OCI-LY7 (cell line): ENCODE data around the gene ZBED4.

ENCODE experiments used
- EZH2phosphoT487 ChIP-seq: fragments of 200-600 bp; sonication (generic); IDR thresholded peaks from 2 replicates; pipeline ENCODE4 v1.6.1; 2018; ENCODE audit warnings: low read depth, borderline replicate concordance, mild to moderate bottlenecking, mixed run types, antibody characterized with exemption, low read length, moderate library complexity, mixed read lengths
- TF ChIP-seq, protein P1 (sequence below): fragments of 200-600 bp; sonication (generic); conservative IDR thresholded peaks from 2 replicates; pipeline ENCODE4 v1.5.1; 2014; ENCODE audit warnings: mild to moderate bottlenecking, antibody characterized with exemption, low read length, moderate library complexity, mixed read lengths

DNA sequence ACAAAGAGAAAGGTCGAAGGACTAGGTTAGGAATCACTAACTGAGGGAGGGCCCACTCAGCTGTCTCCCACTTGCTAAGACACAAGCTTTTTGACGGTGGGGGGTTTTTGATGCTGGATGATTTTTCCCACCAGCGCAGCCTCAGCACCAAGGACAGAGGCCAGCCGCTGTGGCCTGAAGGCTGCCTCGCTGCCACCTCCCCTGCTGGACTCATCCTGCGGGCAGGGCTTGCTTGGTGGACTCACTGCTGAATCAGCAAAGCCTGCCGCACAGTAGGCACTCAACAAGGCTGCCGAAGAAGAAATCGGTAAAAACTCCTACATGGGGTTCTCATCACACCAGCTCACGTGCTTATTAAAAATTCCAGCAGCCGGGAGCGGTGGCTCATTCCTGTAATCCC lies 62.0 kb downstream of the ZBED4 start:
- TF ChIP-seq, protein P1, sequence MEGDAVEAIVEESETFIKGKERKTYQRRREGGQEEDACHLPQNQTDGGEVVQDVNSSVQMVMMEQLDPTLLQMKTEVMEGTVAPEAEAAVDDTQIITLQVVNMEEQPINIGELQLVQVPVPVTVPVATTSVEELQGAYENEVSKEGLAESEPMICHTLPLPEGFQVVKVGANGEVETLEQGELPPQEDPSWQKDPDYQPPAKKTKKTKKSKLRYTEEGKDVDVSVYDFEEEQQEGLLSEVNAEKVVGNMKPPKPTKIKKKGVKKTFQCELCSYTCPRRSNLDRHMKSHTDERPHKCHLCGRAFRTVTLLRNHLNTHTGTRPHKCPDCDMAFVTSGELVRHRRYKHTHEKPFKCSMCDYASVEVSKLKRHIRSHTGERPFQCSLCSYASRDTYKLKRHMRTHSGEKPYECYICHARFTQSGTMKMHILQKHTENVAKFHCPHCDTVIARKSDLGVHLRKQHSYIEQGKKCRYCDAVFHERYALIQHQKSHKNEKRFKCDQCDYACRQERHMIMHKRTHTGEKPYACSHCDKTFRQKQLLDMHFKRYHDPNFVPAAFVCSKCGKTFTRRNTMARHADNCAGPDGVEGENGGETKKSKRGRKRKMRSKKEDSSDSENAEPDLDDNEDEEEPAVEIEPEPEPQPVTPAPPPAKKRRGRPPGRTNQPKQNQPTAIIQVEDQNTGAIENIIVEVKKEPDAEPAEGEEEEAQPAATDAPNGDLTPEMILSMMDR = no peak
- no peak for TF ChIP-seq EZH2phosphoT487
